Measurements from ENCODE around the gene TYW5. TPM values are rescaled to one million over a fixed set of nuclear protein-coding genes. Genes with fewer than 3 reads are reported as not detected.

The TYW5 gene
- total and polyA plus RNA-seq, 7 experiments from 2014 or later = 2.7 to 13.3 (median 10.2) TPM

DNA sequence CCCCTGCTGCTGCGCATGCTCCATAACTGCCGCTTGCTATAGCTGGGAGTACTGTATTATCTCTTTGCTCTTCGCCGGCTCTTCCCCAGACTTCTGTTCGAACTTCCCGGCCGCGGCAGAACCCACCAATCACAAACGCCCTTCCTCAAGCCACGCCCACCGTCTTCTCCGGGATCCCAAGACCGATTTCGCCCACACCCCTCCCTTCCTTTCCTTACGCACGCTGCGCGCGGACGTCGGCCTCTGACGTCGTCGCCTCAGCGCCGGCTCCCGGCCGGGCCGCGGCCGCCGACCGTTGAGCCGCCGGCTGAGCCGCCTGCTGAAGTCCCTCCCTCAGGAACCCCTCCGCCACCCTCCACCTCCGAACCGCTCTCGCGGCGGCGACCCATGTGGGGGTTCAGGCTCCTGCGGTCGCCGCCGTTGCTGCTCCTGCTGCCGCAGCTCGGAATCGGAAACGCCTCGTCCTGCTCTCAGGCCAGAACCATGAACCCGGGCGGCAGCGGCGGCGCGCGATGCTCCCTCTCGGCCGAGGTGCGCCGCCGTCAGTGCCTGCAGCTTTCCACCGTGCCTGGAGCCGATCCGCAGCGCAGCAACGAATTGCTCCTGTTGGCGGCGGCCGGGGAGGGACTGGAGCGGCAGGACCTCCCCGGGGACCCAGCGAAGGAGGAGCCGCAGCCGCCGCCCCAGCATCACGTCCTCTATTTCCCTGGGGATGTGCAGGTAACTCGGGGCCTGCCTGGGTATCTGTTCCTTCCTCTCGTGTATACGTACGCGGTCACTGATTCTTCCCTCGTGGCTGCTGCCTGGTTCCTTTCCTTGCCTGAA, 44.0 kb downstream of the TYW5 start, which contains the start of gene C2orf69:
Gene C2orf69, plus strand, starts transcription at position 242 of the 825 bp plus-strand sequence. Its CDS starts 146 bp downstream, at position 388.
- ATAC-seq (peak; percentile 93), DNase-seq (peak; percentile 80 to 92 (median 83))
- Mint-ChIP-seq H3K27ac (peak within 1 kb of the TSS; percentile 72 to 95 (median 94)), H3K36me3 (peaks cover 5 to 13% (median 6%) of the 10 kb centered on the region in 5 donors), H3K4me1 (peaks cover 26 to 47% (median 37%) of the 10 kb centered on the region in 7 donors), H3K4me3 (peak within 1 kb of the TSS; percentile 89 to 100 (median 98)), H3K9me3 (peaks cover 0 to 4% (median 0%) of the 10 kb centered on the region in 11 donors), H3K27me3 (peaks cover 0 to 14% (median 8%) of the 10 kb centered on the region in 5 donors)
- Histone ChIP-seq H3K4me1 (ENCODE audit: control insufficient read depth in 2 of 2, insufficient read depth in 2 of 2, low read length in 2 of 2) (peaks cover 11 to 19% of the 10 kb centered on the region in 2 donors), H3K4me3 (ENCODE audit: low read length) (peak within 1 kb of the TSS; percentile 75), H3K27me3 (ENCODE audit: control insufficient read depth in 2 of 2, insufficient read depth in 2 of 2, low read length in 2 of 2) (no peaks in the 10 kb centered on the region), H3K27ac (ENCODE audit: low read depth, low read length) (peak within 1 kb of the TSS; percentile 89), H3K9me3 (ENCODE audit: control insufficient read depth in 2 of 3, low read length in 3 of 3) (no peaks in the 10 kb centered on the region), H3K36me3 (ENCODE audit: control insufficient read depth in 2 of 3, insufficient read depth in 3 of 3, low read length in 3 of 3) (peaks cover 0 to 6% (median 0%) of the 10 kb centered on the region in 3 experiments)
- POLR2A ChIA-PET = interaction anchor here (0.7 to 0.9 kb wide), 4 partner anchors 20 to 44 kb away, joined by 3 to 5 read pairs (median 3); partner anchors contain the start of genes MAIP1 and TYW5
- intact Hi-C loops (cut with micrococcal nuclease) = loop anchor here (1.0 to 10.0 kb wide), 10 partner anchors 16 to 1734 kb away; partner anchors contain the start of genes BZW1 (in 2 of the 2), FTCDNL1 (in 2 of the 2), MAIP1 (in 2 of the 2) and TYW5 (in 2 of the 2)
- CTCF ChIA-PET = no interaction called here

DNA sequence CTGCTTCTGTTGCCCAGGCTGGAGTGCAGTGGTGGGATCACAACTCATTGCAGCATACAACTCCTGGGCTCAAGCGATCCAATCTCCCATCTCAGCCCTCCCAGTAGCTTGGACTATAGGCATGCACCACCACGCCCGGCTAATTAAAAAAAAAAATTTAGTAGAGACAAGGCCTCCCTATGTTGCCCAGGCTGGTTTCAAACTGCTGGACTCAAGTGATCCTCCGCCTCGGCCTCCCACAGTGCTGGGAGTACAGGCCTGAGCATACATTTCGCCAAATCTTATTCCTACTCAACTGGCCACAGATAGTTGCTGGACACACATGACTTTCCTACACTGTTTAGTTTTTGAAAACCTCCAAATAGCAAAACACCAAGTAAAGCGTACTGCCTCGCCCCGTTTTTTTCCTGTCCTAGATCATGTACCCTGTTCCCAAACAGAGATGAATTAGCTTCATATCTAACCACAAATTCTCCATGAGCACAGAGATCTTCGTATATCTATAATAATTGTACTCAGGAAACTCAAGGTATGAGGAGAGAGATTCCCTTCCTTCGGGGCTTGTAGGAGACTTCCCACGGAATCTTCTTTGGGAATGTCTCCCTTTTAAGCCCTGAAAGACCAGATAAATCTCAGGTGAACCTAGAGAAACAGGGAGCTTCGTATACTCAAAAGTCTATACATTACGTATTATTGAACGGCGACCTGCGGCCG, 44.8 kb downstream of the TYW5 start:
- peak overlapping the region; percentile 75 for H3K4me3 ChIP-seq (ENCODE audit: low read length)
- DNase-seq = peak in 1 of 9 donors; percentile 7
- ChIA-PET POLR2A (interaction anchor here (0.8 to 0.9 kb wide), 3 partner anchors 20 to 44 kb away, joined by 3 to 5 read pairs (median 3); partner anchors contain the start of genes MAIP1 and TYW5), CTCF (no interaction called here)
- Mint-ChIP-seq H3K27me3 (peaks cover 0 to 21% (median 9%) of the 10 kb centered on the region in 5 donors), H3K4me1 (peaks cover 22 to 41% (median 37%) of the 10 kb centered on the region in 7 donors), H3K9me3 (no peaks in the 10 kb centered on the region), H3K27ac (peak overlapping the region; percentile 72 to 95 (median 94)), H3K4me3 (peak overlapping the region; percentile 89 to 100 (median 98)), H3K36me3 (peaks cover 0 to 6% (median 0%) of the 10 kb centered on the region in 5 donors)
- H3K4me1 ChIP-seq (ENCODE audit: control insufficient read depth in 2 of 2, insufficient read depth in 2 of 2, low read length in 2 of 2) = peaks cover 11 to 19% of the 10 kb centered on the region in 2 donors
- no peak for ATAC-seq
- H3K27me3 ChIP-seq (ENCODE audit: control insufficient read depth in 2 of 2, insufficient read depth in 2 of 2, low read length in 2 of 2) = peaks cover 0 to 3% of the 10 kb centered on the region in 2 donors
- intact Hi-C loops (cut with micrococcal nuclease) = loop anchor here (1.0 to 10.0 kb wide), 10 partner anchors 17 to 1734 kb away; partner anchors contain the start of genes BZW1 (in 2 of the 2), FTCDNL1 (in 2 of the 2), MAIP1 (in 2 of the 2) and TYW5 (in 2 of the 2)
- peak overlapping the region; percentile 89 for H3K27ac ChIP-seq (ENCODE audit: low read depth, low read length)
- H3K36me3 ChIP-seq (ENCODE audit: control insufficient read depth in 2 of 3, insufficient read depth in 3 of 3, low read length in 3 of 3) = peaks cover 0 to 6% (median 0%) of the 10 kb centered on the region in 3 experiments
- no peaks in the 10 kb centered on the region for H3K9me3 ChIP-seq (ENCODE audit: control insufficient read depth in 2 of 3, low read length in 3 of 3)

DNA sequence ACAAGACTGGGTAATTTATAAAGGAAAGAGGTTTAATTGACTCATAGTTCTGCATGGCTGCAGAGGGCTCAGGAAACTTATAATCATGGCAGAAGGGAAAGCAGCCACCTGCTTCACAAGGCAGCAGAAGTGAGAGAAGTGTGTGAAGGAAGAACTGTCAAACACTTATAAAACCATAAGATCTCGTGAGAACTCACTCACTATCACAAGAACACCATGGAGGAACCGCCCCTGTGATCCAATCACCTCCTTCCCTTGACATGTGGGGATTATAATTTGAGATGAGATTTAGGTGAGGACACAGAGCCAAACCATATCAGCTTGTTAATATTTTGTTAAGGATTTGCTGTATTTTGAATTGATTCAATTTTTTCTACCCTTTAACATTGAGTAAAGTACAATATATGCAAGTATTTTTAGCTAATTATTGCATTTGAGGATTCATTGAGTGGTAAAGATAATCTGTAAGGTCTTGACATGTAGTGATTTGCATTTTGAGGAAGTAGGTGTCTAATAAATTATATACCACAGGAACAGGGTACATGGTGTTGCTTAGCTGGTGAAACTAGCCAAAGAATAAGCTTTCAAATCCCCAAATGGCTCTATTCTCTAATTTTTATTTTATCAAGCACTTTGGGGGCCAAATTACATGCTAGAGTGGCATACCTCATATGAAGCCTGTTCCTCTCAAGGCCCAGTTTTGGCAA, 48.1 kb downstream of the TYW5 start:
- H3K4me1 Mint-ChIP-seq = peaks cover 9 to 16% (median 14%) of the 10 kb centered on the region in 7 donors
- ChIA-PET CTCF (no interaction called here), POLR2A (no interaction called here)
- Histone ChIP-seq H3K27ac (ENCODE audit: low read depth, low read length) (no peak overlapping the region), H3K36me3 (ENCODE audit: control insufficient read depth in 2 of 3, insufficient read depth in 3 of 3, low read length in 3 of 3) (peaks cover 0 to 6% (median 0%) of the 10 kb centered on the region in 3 experiments), H3K4me3 (ENCODE audit: low read length) (no peak overlapping the region), H3K4me1 (ENCODE audit: control insufficient read depth in 2 of 2, insufficient read depth in 2 of 2, low read length in 2 of 2) (peaks cover 0 to 6% of the 10 kb centered on the region in 2 donors), H3K27me3 (ENCODE audit: control insufficient read depth in 2 of 2, insufficient read depth in 2 of 2, low read length in 2 of 2) (peaks cover 0 to 3% of the 10 kb centered on the region in 2 donors), H3K9me3 (ENCODE audit: control insufficient read depth in 2 of 3, low read length in 3 of 3) (no peaks in the 10 kb centered on the region)
- no peak overlapping the region for H3K4me3 Mint-ChIP-seq
- H3K27ac Mint-ChIP-seq = no peak overlapping the region
- DNase-seq (no peak), ATAC-seq (no peak)
- H3K9me3 Mint-ChIP-seq = no peaks in the 10 kb centered on the region
- intact Hi-C loops (cut with micrococcal nuclease) = no loop called here
- no peaks in the 10 kb centered on the region for H3K36me3 Mint-ChIP-seq
- H3K27me3 Mint-ChIP-seq = peaks cover 0 to 40% (median 11%) of the 10 kb centered on the region in 5 donors

DNA sequence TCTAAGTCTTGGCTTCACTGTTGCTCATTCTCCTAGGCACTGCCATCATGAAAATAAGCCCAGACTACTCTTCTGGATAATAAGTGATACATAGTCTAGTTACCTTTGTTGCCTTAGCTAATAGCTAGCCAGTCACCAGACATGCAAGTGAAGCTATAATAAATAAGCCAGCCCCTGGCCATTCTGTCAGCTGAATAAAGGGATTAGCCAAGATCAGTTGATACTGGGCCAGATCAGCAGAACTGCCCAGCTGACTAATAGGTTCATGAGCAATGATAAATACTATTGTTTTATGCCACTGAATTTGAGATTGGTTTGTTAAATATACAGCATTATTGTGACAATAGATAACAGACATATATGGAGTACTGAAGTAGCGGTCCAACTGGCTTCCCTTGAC, 52.2 kb downstream of the TYW5 start:
- no peak overlapping the region for H3K27ac ChIP-seq (ENCODE audit: low read depth, low read length)
- H3K9me3 Mint-ChIP-seq = no peaks in the 10 kb centered on the region
- no peaks in the 10 kb centered on the region for H3K4me1 Mint-ChIP-seq
- no peaks in the 10 kb centered on the region for H3K9me3 ChIP-seq (ENCODE audit: control insufficient read depth in 2 of 3, low read length in 3 of 3)
- H3K36me3 Mint-ChIP-seq = no peaks in the 10 kb centered on the region
- H3K36me3 ChIP-seq (ENCODE audit: control insufficient read depth in 2 of 3, insufficient read depth in 3 of 3, low read length in 3 of 3) = no peaks in the 10 kb centered on the region
- DNase-seq (no peak), ATAC-seq (no peak)
- no peaks in the 10 kb centered on the region for H3K4me1 ChIP-seq (ENCODE audit: control insufficient read depth in 2 of 2, insufficient read depth in 2 of 2, low read length in 2 of 2)
- CTCF ChIA-PET = no interaction called here
- no peak overlapping the region for H3K4me3 ChIP-seq (ENCODE audit: low read length)
- peaks cover 0 to 3% of the 10 kb centered on the region in 2 donors for H3K27me3 ChIP-seq (ENCODE audit: control insufficient read depth in 2 of 2, insufficient read depth in 2 of 2, low read length in 2 of 2)
- peaks cover 0 to 56% (median 14%) of the 10 kb centered on the region in 5 donors for H3K27me3 Mint-ChIP-seq
- POLR2A ChIA-PET = no interaction called here
- H3K4me3 Mint-ChIP-seq = no peak overlapping the region
- no peak overlapping the region for H3K27ac Mint-ChIP-seq
- intact Hi-C loops (cut with micrococcal nuclease) = no loop called here

DNA sequence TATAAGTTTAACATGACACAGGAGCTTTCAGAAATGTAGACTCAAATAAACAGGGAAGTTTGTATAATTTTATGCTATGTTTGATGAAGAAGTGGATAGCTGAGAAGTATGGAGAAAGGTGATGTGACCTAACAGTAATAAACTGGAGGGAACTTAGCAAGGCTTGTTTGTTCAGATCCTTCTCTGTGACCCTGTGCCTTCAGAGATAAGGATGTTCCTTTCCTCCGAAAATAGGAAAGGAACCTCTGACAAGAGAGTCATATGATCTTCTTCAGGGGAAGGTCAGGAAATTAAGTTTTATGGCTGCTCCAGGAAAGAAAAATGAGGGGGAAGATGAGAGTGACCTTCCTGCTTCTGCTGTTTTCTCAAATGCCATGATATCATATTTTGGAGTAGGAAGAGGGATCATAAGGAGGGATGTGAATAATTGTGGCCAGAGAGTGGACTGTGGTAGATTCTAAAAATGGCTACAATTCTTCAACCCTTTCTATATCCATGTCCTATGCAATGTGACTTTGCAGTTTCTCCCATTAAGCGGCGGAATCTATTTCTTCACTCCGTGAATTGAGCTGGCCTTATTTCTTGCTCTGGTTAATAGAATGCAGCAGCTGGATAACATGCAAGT, 52.7 kb downstream of the TYW5 start:
- Mint-ChIP-seq H3K27me3 (peaks cover 0 to 55% (median 14%) of the 10 kb centered on the region in 5 donors), H3K27ac (no peak overlapping the region), H3K4me1 (no peaks in the 10 kb centered on the region), H3K4me3 (no peak overlapping the region), H3K9me3 (no peaks in the 10 kb centered on the region), H3K36me3 (no peaks in the 10 kb centered on the region)
- Histone ChIP-seq H3K36me3 (ENCODE audit: control insufficient read depth in 2 of 3, insufficient read depth in 3 of 3, low read length in 3 of 3) (no peaks in the 10 kb centered on the region), H3K4me1 (ENCODE audit: control insufficient read depth in 2 of 2, insufficient read depth in 2 of 2, low read length in 2 of 2) (no peaks in the 10 kb centered on the region), H3K4me3 (ENCODE audit: low read length) (no peak overlapping the region), H3K9me3 (ENCODE audit: control insufficient read depth in 2 of 3, low read length in 3 of 3) (no peaks in the 10 kb centered on the region), H3K27me3 (ENCODE audit: control insufficient read depth in 2 of 2, insufficient read depth in 2 of 2, low read length in 2 of 2) (peaks cover 0 to 3% of the 10 kb centered on the region in 2 donors), H3K27ac (ENCODE audit: low read depth, low read length) (no peak overlapping the region)
- intact Hi-C loops (cut with micrococcal nuclease) = no loop called here
- ChIA-PET CTCF (no interaction called here), POLR2A (no interaction called here)
- no peak for DNase-seq
- ATAC-seq = no peak

GRCh38 chr2:199901942-199902341, 53.3 kb downstream of the TYW5 start:
- H3K9me3 Mint-ChIP-seq = no peaks in the 10 kb centered on the region
- DNase-seq (no peak), ATAC-seq (no peak)
- Histone ChIP-seq H3K9me3 (ENCODE audit: control insufficient read depth in 2 of 3, low read length in 3 of 3) (no peaks in the 10 kb centered on the region), H3K4me1 (ENCODE audit: control insufficient read depth in 2 of 2, insufficient read depth in 2 of 2, low read length in 2 of 2) (no peaks in the 10 kb centered on the region), H3K27me3 (ENCODE audit: control insufficient read depth in 2 of 2, insufficient read depth in 2 of 2, low read length in 2 of 2) (peaks cover 0 to 3% of the 10 kb centered on the region in 2 donors), H3K4me3 (ENCODE audit: low read length) (no peak overlapping the region), H3K27ac (ENCODE audit: low read depth, low read length) (no peak overlapping the region), H3K36me3 (ENCODE audit: control insufficient read depth in 2 of 3, insufficient read depth in 3 of 3, low read length in 3 of 3) (no peaks in the 10 kb centered on the region)
- H3K27me3 Mint-ChIP-seq = peaks cover 0 to 51% (median 14%) of the 10 kb centered on the region in 5 donors
- POLR2A ChIA-PET = no interaction called here
- no peaks in the 10 kb centered on the region for H3K4me1 Mint-ChIP-seq
- no peak overlapping the region for H3K4me3 Mint-ChIP-seq
- no peaks in the 10 kb centered on the region for H3K36me3 Mint-ChIP-seq
- no peak overlapping the region for H3K27ac Mint-ChIP-seq
- CTCF ChIA-PET = no interaction called here
- intact Hi-C loops (cut with micrococcal nuclease) = no loop called here
